ENCODE measurements around the gene PNRC1.

GRCh38 chr6:89080281-89081128, at the start of gene PNRC1:
- TF ChIP-seq, protein P1, sequence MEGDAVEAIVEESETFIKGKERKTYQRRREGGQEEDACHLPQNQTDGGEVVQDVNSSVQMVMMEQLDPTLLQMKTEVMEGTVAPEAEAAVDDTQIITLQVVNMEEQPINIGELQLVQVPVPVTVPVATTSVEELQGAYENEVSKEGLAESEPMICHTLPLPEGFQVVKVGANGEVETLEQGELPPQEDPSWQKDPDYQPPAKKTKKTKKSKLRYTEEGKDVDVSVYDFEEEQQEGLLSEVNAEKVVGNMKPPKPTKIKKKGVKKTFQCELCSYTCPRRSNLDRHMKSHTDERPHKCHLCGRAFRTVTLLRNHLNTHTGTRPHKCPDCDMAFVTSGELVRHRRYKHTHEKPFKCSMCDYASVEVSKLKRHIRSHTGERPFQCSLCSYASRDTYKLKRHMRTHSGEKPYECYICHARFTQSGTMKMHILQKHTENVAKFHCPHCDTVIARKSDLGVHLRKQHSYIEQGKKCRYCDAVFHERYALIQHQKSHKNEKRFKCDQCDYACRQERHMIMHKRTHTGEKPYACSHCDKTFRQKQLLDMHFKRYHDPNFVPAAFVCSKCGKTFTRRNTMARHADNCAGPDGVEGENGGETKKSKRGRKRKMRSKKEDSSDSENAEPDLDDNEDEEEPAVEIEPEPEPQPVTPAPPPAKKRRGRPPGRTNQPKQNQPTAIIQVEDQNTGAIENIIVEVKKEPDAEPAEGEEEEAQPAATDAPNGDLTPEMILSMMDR (IDR thresholded peaks at IDR 0.05; ENCODE audit: borderline replicate concordance, extremely low read depth, low read length, poor library complexity, severe bottlenecking) = no peak
- TF ChIP-seq EZH2 (IDR thresholded peaks at IDR 0.05; ENCODE audit: borderline replicate concordance, low read depth, low read length, severe bottlenecking) = no peak

All from DND-41 (cell line).